Prostate gland (tissue), 2 donors: ENCODE data around the gene RS1.

Experiments
- CTCF ChIP-seq, 4 experiments: fragments of 200-600 bp in 2 of 4; fragments of 450-650 bp in 2 of 4; sonication (generic) in 2 of 4; IDR thresholded peaks; 1 replicate in 3 of 4; 2 replicates in 1 of 4; pipeline ENCODE4 v1.5.1; 2016 to 2019; ENCODE audit warnings: antibody characterized with exemption in 4 of 4, mild to moderate bottlenecking in 2 of 4, moderate library complexity in 2 of 4
- POLR2A ChIP-seq: fragments of 450-650 bp; IDR thresholded peaks from one replicate; pipeline ENCODE4 v1.6.1; 2016; ENCODE audit warnings: antibody characterized with exemption, mild to moderate bottlenecking
- POLR2AphosphoS5 ChIP-seq: sonication (generic); formaldehyde crosslinking; IDR thresholded peaks from one replicate; pipeline ENCODE4 v1.6.1; 2017; ENCODE audit warnings: antibody characterized with exemption

GRCh38 chrX:18709833-18710232 lies 37.9 kb upstream of the RS1 start:
- TF ChIP-seq CTCF (IDR thresholded peaks at IDR 0.05) (no peak), POLR2AphosphoS5 (no peak), POLR2A (no peak)
